ENCODE results near the gene IBA57.

GRCh38 chr1:228185641-228185965, 20.0 kb downstream of the IBA57 start:
- no peak for TF ChIP-seq CTCF (IDR thresholded peaks at IDR 0.05)
- TF ChIP-seq POLR2AphosphoS5 (IDR thresholded peaks at IDR 0.05): no peak
- TF ChIP-seq EP300 (IDR thresholded peaks at IDR 0.05): no peak
- no peak for TF ChIP-seq POLR2A (IDR thresholded peaks at IDR 0.05)
